Gastroesophageal sphincter (tissue), 4 donors: ENCODE results near the gene BBS4. TPM values are rescaled to one million over a fixed set of nuclear protein-coding genes. Genes with fewer than 3 reads are reported as not detected.

Experiments used
- ATAC-seq: fragments of 150-250 bp; one replicate; pipeline ENCODE4 v1.9.1; 2016; ENCODE audit warnings: mild to moderate bottlenecking, moderate library complexity
- H3K27ac ChIP-seq, 4 donors: fragments of 200-600 bp; sonication (generic) in 3 of 4; 1 replicate in 3 of 4; 2 replicates in 1 of 4; pipeline ENCODE4 v1.5.1; 2016 to 2019
- H3K27me3 ChIP-seq: fragments of 200-600 bp; sonication (generic); one replicate; pipeline ENCODE4 v1.5.1; 2019
- H3K36me3 ChIP-seq, 2 donors: fragments of 200-600 bp; sonication (generic); one replicate each; pipeline ENCODE4 v1.5.1; 2019; ENCODE audit warnings: control low read depth in 1 of 2
- H3K4me1 ChIP-seq, 3 donors: fragments of 200-600 bp; sonication (generic); 1 replicate in 2 of 3; 2 replicates in 1 of 3; pipeline ENCODE4 v1.5.1; 2016 to 2019; ENCODE audit warnings: control low read depth in 2 of 3
- H3K4me3 ChIP-seq, 2 donors: fragments of 200-600 bp; sonication (generic); one replicate each; pipeline ENCODE4 v1.5.1; 2019; ENCODE audit warnings: mild to moderate bottlenecking in 1 of 2, moderate library complexity in 1 of 2
- H3K9me3 ChIP-seq, 3 donors: fragments of 200-600 bp; sonication (generic); one replicate each; pipeline ENCODE4 v1.5.1; 2017 to 2019; ENCODE audit warnings: control low read depth in 2 of 3
- CTCF ChIP-seq, 4 experiments: fragments of 200-600 bp in 2 of 4; fragments of 450-650 bp in 2 of 4; sonication (generic) in 1 of 4; IDR thresholded peaks; one replicate each; pipeline ENCODE4 v1.5.1; 2017 to 2019; ENCODE audit warnings: antibody characterized with exemption in 4 of 4, mild to moderate bottlenecking in 2 of 4, moderate library complexity in 2 of 4
- EP300 ChIP-seq: sonication (generic); formaldehyde crosslinking; IDR thresholded peaks from one replicate; pipeline ENCODE4 v1.6.1; 2017; ENCODE audit warnings: antibody characterized with exemption, mild to moderate bottlenecking
- POLR2A ChIP-seq, 2 donors: fragments of 450-650 bp; IDR thresholded peaks; one replicate each; pipeline ENCODE4 v1.6.1; 2017; ENCODE audit warnings: antibody characterized with exemption in 2 of 2, mild to moderate bottlenecking in 2 of 2, moderate library complexity in 1 of 2
- POLR2AphosphoS5 ChIP-seq: sonication (generic); formaldehyde crosslinking; IDR thresholded peaks from one replicate; pipeline ENCODE4 v1.6.1; 2017; ENCODE audit warnings: antibody characterized with exemption
- WGBS, 2 donors: methylation state at CpG; one replicate each; pipeline ENCODE4 v1.1.5; 2018; ENCODE audit warnings: low coverage in 1 of 2; 5-methylcytosine and 5-hydroxymethylcytosine counted together
- total RNA-seq, 4 donors: library from RNA; depleted of rRNA; stranded (reverse); fragments of >200 nt; gene quantifications; one replicate each; pipeline ENCODE4 v1.1.0, GENCODE V29; 2016

BBS4 gene
- total RNA-seq, 4 donors from 2014 or later = 19.8 to 34.9 (median 26.6) TPM

GRCh38 chr15:72733941-72734738 is 48.1 kb downstream of the BBS4 start:
- TF ChIP-seq POLR2AphosphoS5 (no peak), CTCF (IDR thresholded peaks at IDR 0.05) (no peak), EP300 (no peak), POLR2A (IDR thresholded peaks at IDR 0.05) (no peak)
- Histone ChIP-seq H3K36me3 (peaks cover 0 to 95% of the 10 kb centered on the region in 2 donors), H3K9me3 (no peaks in the 10 kb centered on the region), H3K4me3 (no peak overlapping the region), H3K27ac (no peak overlapping the region), H3K27me3 (no peaks in the 10 kb centered on the region), H3K4me1 (no peaks in the 10 kb centered on the region)
- ATAC-seq = no peak
- 77 to 100% methylated on average over 2 of the region's 2 CpGs for WGBS, 2 donors

DNA sequence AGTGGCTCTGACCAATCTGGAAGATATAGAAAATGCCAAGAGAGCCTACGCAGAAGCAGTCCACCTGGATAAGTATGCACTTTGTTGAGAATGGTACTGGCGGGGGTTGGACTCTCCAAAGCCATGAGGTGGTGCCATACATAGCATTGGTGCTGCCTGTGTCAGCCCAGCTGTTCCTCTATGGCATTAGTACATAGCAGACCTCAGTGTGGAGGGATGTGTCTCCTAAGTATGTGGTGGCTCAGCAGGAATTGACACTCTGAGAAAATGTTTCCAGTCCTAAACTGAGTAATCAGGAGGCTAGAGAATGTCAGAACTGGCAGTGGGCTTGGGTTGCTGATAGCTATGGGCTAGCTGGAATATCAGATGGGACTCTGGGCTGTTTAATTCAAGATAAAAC is 49.1 kb downstream of the BBS4 start:
- Histone ChIP-seq H3K4me3 (no peak overlapping the region), H3K9me3 (no peaks in the 10 kb centered on the region), H3K4me1 (no peaks in the 10 kb centered on the region), H3K27ac (no peak overlapping the region), H3K27me3 (no peaks in the 10 kb centered on the region), H3K36me3 (peaks cover 0 to 98% of the 10 kb centered on the region in 2 donors)
- TF ChIP-seq POLR2AphosphoS5 = no peak
- no peak for TF ChIP-seq CTCF (IDR thresholded peaks at IDR 0.05)
- no peak for TF ChIP-seq POLR2A (IDR thresholded peaks at IDR 0.05)
- ATAC-seq = no peak
- WGBS, 2 donors = 95% methylated on average over 2 of the region's 2 CpGs; no CpG with 5 or more reads in 1 of the 2 donors

DNA sequence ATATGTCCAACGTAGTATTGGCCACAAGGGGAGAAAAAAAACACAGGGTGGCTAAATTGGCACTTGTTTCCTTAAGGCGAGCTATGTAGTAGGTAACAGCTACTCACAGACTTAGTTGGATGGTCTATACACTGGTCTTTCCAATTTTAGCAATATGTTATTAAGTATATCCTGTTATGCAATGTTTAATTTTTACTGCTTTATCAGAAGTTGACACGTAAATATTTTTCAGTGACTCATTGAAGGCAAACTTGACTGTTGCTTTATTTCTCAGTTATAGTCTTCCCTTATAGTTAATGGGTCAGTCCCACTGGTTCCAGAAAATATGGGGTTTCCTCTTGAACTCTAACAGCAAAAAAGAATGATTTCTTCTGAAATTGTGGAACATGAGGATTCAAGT is 51.1 kb downstream of the BBS4 start:
- WGBS, 2 donors = 83 to 93% methylated on average over 3 of the region's 3 CpGs
- Histone ChIP-seq H3K9me3 (no peaks in the 10 kb centered on the region), H3K27me3 (no peaks in the 10 kb centered on the region), H3K4me3 (no peak overlapping the region), H3K36me3 (peaks cover 0 to 92% of the 10 kb centered on the region in 2 donors), H3K27ac (no peak overlapping the region), H3K4me1 (no peaks in the 10 kb centered on the region)
- ATAC-seq = no peak
- no peak for TF ChIP-seq POLR2A (IDR thresholded peaks at IDR 0.05)
- TF ChIP-seq EP300 = no peak
- no peak for TF ChIP-seq POLR2AphosphoS5
- TF ChIP-seq CTCF (IDR thresholded peaks at IDR 0.05) = no peak

GRCh38 chr15:72737723-72738122 is 51.7 kb downstream of the BBS4 start:
- Histone ChIP-seq H3K36me3 (peaks cover 0 to 87% of the 10 kb centered on the region in 2 donors), H3K27ac (no peak overlapping the region), H3K27me3 (no peaks in the 10 kb centered on the region), H3K9me3 (no peaks in the 10 kb centered on the region), H3K4me3 (no peak overlapping the region), H3K4me1 (no peaks in the 10 kb centered on the region)
- TF ChIP-seq EP300 (no peak), CTCF (IDR thresholded peaks at IDR 0.05) (no peak), POLR2A (IDR thresholded peaks at IDR 0.05) (no peak), POLR2AphosphoS5 (no peak)
- no peak for ATAC-seq
- 100% methylated on average over 1 of the region's 1 CpG for WGBS, 2 donors

DNA sequence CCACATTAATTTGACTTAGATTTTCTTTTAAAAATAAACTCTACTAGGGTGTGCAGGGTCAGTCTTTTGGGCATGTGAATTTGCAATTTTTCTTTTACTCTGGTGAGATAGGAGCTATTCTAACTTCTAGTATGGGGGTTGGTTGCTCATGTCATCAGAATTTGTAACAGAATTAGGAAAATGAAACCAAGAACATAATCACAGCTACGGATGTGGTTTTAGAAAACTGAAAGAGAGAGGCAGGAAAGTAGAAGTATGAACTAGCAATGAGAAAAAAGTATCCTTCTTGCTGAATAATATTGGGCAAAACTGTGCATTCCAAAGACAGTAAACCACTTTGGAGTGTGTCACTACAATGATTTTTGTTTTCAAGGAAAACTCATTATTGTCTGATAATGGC is 54.2 kb downstream of the BBS4 start:
- peaks cover 0 to 62% of the 10 kb centered on the region in 2 donors for H3K36me3 ChIP-seq
- TF ChIP-seq POLR2A (IDR thresholded peaks at IDR 0.05) = no peak
- no peak for TF ChIP-seq EP300
- no peak for TF ChIP-seq CTCF (IDR thresholded peaks at IDR 0.05)
- TF ChIP-seq POLR2AphosphoS5 = no peak

More for the DNA sequence above, 54.2 kb downstream of the BBS4 start:
- Histone ChIP-seq H3K4me3 (no peak overlapping the region), H3K27ac (no peak overlapping the region), H3K4me1 (no peaks in the 10 kb centered on the region), H3K27me3 (no peaks in the 10 kb centered on the region), H3K9me3 (no peaks in the 10 kb centered on the region)
- no peak for ATAC-seq
- 70 to 90% methylated on average over 1 of the region's 1 CpG for WGBS, 2 donors
